Fibroblast of the aortic adventitia (primary cell): ENCODE results near the gene RASGRF2. TPM values are rescaled to one million over a fixed set of nuclear protein-coding genes. Genes with fewer than 3 reads are reported as not detected.

Source experiments
- DNase-seq: peaks from one replicate; pipeline ENCODE4 v3.0.0-alpha.2; 2010; ENCODE audit warnings: low read depth
- H3K4me3 ChIP-seq: 2 replicates; pipeline ENCODE4 v1.5.1; 2011; ENCODE audit warnings: low read depth, mild to moderate bottlenecking, control low read depth, low read length, moderate library complexity
- CTCF ChIP-seq: IDR thresholded peaks from 2 replicates; pipeline ENCODE4 v1.5.1; 2011; ENCODE audit warnings: mild to moderate bottlenecking, low read length, control low read depth, inconsistent platforms; ENCODE audit not compliant: insufficient read depth
- total RNA-seq: library from RNA; depleted of rRNA; stranded (reverse); fragments of >200 nt; gene quantifications from 2 replicates; pipeline ENCODE4 v1.2.3, GENCODE V29; 2012; ENCODE audit warnings: low replicate concordance

The RASGRF2 gene
- total RNA-seq, 1 donor, result 3.3 TPM

- no peak for DNase-seq
- H3K4me3 ChIP-seq, result no peak overlapping the region
- TF ChIP-seq CTCF, result no peak
These were observed 207.4 kb downstream of the RASGRF2 start for GRCh38 chr5:81167544-81167943.

GRCh38 chr5:81169924-81170323, 209.8 kb downstream of the RASGRF2 start:
- no peak for DNase-seq
- no peak overlapping the region for H3K4me3 ChIP-seq
- TF ChIP-seq CTCF, result no peak

GRCh38 chr5:81171769-81172168, 211.6 kb downstream of the RASGRF2 start:
- no peak for TF ChIP-seq CTCF
- H3K4me3 ChIP-seq, result no peak overlapping the region
- no peak for DNase-seq

- DNase-seq, result no peak
- TF ChIP-seq CTCF, result no peak
- H3K4me3 ChIP-seq, result no peak overlapping the region
These were observed 212.5 kb downstream of the RASGRF2 start for GRCh38 chr5:81172710-81173109.

- TF ChIP-seq CTCF, result no peak
- H3K4me3 ChIP-seq, result no peak overlapping the region
- DNase-seq, result no peak
These were observed 216.9 kb downstream of the RASGRF2 start for GRCh38 chr5:81177061-81177460.

GRCh38 chr5:81179959-81180358, 219.8 kb downstream of the RASGRF2 start:
- no peak overlapping the region for H3K4me3 ChIP-seq
- no peak for DNase-seq
- TF ChIP-seq CTCF, result no peak

- no peak for DNase-seq
- no peak overlapping the region for H3K4me3 ChIP-seq
- no peak for TF ChIP-seq CTCF
These were observed 220.8 kb downstream of the RASGRF2 start for GRCh38 chr5:81180780-81181460.
